HG03045 (cell line): Measurements from ENCODE around the gene RIPOR2.
A peak's percentile ranks its signal among the peaks of the same experiment; 100 is the strongest.

Experiments used
- ATAC-seq: cut with Tn5 transposase; IDR thresholded peaks from one replicate; pipeline ENCODE4 v1.9.1; 2021; ENCODE audit warnings: mild to moderate bottlenecking, moderate library complexity; ENCODE audit not compliant: unreplicated experiment

Gene RIPOR2

GRCh38 chr6:24935366-24936152 is at the start of gene RIPOR2:
TSS of gene RIPOR2 (minus strand) at chr6:24935960. CDS start at chr6:24935898, 62 bp downstream.
- ATAC-seq, result peak; percentile 29

DNA sequence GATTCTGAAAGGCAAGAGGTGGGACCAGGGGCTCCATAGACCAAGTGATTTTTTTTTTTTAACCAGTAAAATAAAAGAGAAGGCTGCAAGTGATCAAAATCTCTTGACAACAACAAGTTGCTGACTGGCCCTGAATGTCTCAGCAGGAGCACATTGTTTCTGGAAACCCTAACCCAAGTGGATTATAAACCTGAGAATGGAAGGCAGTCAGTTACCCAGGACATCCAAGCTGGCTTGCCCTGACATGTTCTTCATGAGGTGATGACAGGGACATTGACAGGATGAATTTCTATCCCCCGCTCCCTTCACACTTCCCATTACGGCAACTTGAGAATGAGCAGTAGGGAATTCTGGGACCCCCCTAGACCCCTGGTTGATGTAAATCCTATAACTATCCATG is 49.6 kb upstream of the RIPOR2 start:
- no peak for ATAC-seq

- ATAC-seq, result no peak
Measured at GRCh38 chr6:24982231-24982630, 46.5 kb upstream of the RIPOR2 start.

DNA sequence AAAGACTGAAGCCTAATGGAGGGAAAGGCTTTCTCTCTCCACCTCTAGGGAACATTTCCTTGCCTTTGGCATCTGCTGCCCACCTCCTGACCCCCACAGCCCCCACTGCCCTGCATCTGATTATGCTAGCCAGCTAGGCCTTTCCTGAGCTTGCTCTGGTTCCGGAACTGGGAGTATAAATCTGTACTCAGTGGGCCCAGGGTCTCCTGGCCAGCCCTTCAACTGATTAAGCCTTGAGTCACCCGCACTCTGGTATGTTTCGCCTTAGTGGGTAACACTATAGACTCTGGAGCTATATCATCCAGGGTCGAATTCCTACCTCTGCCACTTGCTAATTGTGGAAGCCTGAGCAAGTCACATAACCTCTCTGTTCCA is 45.6 kb upstream of the RIPOR2 start:
- no peak for ATAC-seq

GRCh38 chr6:24980507-24981385 is 45.0 kb upstream of the RIPOR2 start:
- no peak for ATAC-seq

DNA sequence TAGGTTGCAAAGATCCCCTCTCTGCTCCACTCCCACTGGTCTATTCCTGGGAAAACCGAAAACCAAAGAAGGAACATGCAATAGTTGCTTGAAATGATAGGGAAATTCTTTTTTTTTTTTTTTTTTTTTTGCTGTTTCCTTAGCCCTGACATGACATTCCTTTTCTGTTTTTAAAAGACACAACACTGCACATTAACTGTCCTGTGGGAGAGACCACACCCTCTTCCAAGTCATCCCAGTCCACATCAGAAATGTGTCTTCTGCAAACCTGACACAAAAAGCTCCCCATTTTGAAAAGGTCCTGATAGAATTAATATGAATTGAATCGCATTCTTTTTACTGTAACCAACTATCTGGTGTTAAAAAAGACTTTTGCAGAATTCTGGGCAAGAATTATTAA is 43.4 kb upstream of the RIPOR2 start:
- ATAC-seq, result no peak

DNA sequence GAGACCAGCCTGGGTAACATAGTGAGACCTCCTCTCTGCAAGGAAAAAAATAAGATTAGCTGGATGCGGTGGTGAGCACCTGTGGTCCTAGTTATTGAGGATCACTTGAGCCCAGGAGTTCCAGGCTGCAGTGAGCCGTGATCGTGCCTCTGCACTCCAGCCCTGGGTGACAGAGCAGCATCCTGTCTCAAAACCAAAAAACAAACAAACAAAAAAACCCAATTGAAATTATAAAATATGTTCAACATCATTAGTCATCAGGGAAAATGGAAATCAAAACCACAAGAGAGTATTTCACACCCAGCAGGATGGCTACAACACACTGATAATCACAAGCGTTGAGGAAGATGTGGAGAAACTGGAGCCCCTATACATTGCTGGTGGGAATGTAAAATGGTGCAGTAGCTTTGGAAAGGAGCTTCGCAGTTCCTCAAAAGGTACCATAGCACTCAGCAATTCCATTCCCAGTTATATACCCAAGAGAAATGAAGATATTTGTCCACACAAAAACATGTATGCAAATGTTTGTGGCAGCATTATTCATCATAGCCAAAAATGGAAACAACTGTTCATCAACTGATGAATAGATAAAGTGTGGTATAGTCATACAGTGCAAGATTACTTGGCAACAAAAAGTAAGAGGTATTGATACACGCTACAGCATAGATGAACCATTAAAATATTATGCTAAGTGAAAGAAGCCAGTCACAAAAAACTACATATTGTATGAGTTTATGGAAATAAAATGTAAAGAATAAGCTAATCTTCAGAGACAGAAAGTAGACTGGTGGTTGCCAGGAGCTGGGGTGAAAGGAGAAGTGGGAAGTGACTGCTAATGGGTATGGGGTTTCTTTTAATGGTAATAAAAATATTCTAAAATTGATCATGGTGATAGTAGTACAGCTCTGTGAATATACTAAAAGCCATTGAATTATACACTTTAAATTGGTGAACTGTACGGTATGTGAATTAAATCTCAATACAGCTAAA is 38.7 kb upstream of the RIPOR2 start:
- no peak for ATAC-seq

DNA sequence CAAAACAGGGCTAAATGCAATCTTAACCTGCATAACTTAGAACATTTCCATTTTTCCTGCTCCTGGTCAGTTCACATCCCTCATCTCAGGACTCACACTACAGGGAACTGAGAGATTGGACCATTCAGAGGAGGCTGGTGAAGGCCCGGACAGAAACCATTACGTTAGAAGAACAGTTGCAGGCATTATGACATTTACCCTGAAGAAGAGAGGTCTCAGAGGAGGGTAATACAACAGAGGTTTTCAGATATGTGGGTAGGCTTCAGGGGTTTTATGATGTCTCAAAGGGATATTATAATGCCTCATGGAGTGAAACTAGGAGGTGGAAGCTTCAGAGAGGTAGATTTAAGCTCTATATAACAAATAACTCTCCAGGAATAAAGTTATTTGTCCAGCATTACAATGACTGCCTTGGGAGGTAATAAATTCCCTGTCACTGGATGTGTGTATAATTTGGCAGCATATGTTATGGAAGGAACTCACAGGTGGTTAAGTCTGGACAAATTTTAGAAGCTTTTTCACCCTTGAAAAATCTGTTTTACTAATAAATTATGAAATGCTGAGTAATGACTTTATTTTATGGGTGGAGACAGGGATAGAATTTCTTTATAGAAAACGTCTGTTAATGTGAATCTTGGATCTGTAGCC is 36.7 kb upstream of the RIPOR2 start:
- ATAC-seq, result no peak

DNA sequence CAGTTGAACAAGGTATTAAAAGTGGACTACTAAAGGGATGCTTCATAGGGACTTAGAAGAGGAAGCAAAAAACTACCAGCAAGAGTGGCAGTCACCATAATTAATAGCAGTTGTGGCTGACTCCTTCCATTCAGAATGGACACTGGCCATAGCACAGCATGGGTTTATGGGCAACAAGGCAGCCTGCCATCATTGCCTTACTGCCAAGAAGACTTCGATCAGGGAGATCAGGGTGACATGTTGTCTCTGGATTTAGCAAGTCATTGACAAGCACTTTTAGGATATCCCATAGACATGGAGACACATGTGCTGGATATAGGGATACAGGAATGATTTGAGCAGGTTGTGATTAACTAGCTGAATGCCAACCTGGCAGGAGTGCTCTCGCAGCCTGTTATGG is 35.3 kb upstream of the RIPOR2 start:
- ATAC-seq, result no peak

DNA sequence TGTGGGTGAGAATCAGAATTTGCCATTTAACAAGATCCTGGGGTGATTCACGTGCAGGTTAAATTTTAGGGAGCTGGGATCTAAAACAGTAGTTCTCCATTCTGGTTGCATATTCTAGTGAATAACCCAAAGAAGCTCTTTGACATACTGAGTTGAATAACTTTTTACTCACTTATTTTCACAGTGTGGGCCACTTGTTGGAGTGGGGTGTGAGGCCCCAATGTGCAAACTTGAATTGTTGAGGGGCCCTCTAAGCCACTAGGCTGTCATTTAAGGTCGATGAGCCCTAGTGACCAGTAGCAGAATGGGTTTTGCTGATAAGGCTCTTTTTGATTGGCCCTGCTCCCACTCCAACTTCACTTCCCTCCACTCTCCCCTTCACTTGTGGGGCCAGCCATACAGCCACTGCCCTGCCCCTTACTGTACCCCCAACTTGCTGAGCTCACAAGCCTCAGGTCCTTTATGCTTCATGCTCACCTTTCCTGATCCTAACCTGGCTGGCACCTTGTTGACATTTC is 33.6 kb upstream of the RIPOR2 start:
- ATAC-seq, result no peak

DNA sequence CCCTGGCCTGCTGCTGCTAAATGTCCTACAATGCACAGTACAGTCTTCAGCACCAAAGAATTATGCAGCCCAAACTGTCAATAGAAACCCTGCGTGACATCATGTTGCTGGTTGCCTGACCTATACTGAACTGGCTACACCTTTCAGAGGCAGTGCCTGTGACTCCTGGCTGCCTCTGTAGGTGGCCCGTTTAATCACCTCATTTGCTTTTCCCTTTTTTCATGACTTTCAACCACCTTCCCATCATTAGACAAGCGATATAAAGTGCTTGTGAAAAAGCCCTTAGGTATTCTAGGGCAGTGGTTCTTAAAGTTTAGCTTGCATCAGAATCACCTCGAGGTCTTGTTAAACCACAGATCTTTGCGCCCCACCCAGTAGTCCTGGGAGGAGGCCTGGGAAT is 33.0 kb upstream of the RIPOR2 start:
- no peak for ATAC-seq

GRCh38 chr6:24967211-24967610 is 31.5 kb upstream of the RIPOR2 start:
- no peak for ATAC-seq

DNA sequence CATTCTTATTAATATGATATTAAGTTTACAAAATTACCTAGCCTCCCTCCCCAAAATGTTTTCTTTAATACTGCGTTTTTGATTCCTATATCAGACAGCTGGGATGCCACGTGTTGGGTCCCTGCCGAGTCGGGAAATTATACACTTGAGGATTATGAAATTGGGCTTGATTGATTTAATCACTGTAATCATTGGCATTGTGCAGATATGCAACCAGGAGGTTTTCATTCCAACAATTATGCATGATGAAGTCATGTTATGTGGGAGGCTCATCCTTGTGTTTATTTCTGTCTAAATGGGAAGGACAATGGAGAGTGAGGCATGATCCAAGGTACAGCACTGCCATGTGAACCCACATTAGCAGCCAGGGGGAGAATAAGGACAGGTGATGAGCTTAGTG is 30.6 kb upstream of the RIPOR2 start:
- no peak for ATAC-seq

DNA sequence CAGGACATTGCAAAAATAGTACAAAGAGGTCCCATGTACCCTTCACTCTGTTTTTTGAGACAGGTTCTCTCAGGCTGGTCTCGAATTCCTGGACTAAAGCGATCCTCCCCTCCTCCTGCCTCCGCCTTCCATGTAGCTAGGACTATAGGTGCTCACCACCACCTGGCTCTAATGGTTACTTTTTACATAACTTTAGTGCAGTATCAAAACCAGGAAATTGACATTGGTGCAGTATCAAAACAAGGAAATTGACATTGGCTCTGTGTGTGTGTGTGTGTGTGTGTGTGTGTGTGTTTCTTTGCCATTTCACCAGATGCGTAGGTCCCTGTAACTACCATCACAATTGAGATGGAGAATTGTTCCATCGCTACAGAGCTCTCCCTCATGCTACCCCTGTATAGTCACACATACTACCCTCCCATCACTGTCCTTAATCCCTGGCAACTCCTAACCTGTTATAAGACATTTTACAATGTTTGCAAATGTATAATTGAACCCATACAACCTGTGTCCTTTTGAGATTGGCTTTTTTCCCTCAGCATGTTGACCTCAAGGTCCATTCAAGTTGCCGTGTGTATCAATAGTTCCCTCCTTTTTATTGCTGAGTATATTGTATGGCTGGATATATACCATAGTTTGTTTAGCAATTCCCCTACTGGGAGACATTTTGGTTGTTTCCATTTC is 28.3 kb upstream of the RIPOR2 start:
- ATAC-seq, result no peak

DNA sequence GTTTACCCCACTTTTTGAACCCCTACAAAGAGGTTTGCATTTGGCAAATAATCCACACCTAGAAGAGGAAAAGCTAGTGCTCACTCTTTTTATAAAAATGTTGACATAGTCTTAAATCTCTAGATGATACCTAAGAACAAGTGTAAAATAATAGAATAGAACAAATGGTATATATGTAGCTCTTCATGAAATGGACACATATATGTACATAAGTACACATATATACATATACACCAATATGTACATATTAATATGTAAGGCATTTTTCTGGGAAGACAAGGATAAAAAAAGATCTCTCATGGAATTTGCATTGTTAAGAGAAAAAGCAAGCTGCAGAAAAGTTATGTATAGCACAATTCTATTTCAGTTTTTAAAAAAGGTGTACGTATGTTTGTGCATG is 27.6 kb upstream of the RIPOR2 start:
- no peak for ATAC-seq

DNA sequence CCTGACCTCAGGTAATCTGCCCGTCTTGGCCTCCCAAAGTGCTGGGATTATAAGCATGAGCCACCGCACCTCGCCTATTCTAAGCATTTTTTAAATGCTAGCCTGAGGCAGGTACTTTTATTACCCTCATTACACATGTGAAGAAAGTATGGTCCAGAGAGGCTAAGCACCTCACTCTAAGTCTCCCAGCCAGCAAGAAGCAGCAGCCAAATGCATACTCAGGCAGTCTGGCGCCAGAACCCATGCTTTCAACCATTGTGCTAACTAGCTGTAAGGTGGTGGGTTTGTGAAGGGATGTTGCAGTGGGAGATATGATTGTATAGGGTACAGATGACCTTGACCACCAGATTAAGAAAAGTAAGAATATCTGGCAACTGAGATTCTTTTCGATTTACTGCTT is 26.1 kb upstream of the RIPOR2 start:
- ATAC-seq, result no peak

GRCh38 chr6:24960991-24961475 is 25.3 kb upstream of the RIPOR2 start:
- no peak for ATAC-seq

- ATAC-seq, result no peak
Measured at GRCh38 chr6:24959319-24959718, 23.6 kb upstream of the RIPOR2 start.

DNA sequence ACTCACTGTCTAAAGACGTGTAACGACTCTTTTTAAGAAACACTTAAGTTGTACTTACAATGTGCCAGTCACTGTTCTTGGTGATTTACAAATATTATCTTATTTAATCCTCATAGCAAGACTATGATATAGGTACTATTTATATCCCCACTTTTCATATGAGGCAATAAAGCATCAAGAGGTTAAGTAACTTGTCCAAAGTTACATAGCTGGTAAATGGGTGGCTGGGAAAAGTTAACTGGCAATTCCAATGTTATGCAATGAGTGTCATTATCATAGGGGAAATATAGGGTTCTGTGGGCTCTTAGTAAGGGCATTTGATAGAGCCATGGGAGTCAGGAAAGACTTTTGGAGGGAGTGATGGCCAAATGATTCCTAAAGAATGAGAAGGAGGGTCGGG is 21.4 kb upstream of the RIPOR2 start:
- no peak for ATAC-seq

DNA sequence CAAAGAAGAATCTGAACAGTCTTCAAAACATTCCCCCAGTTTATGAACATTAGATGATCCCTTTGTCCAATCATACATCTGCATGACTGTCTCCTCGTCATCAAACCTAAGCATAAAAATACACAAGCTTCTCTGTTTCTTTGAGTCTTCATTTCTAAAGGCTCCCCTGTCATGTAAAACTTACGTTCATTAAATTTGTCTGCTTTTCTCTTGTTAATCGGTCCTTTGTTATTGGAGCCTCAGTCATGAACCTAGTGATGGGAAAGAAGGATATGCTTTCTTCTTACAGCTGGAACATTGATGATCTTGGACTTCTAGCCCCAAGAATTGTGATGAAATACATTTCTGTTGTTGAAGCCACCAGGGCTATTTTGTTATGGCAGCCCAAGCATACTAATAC is 18.0 kb upstream of the RIPOR2 start:
- no peak for ATAC-seq
